ENCODE data around the gene CHPF.
A peak's percentile ranks its signal among the peaks of the same experiment; 100 is the strongest.

CHPF gene

DNA sequence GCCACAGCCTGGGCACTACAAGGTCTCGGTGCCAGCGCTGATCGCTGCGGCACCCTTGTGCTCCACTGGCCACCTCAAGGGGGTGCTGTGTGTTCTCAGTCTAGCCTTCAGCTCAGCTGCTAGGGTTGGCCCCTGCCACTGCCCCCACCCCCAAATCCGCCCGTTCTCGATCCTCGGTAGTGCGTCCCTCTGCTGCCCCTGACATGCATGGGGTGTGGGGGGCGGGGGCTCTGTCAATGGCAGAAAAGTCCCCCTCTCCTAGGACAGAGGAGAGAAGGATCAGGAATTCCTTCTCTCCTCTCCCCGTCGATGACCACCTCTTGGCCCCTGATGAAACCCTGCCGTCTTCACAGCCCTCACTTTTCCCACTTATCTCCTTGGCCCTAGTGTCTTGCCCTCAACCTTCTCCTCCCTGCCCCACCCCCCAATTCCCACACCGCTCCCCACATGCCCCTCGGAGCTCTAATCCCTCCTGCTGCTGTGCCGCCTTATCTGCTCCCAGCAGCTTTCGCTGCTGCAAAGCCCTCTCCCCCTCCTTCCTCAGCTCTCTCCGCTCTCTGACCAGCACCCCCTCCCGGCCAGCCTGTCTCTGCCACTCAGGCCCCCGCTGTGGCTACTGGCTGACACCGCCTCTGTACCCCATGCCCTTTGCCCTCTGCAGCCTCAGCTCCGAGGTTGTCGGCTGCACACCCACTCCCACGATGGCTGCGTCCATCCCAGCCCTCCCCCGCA is 33.7 kb downstream of the CHPF start (continued):
- TF ChIP-seq, protein P1, sequence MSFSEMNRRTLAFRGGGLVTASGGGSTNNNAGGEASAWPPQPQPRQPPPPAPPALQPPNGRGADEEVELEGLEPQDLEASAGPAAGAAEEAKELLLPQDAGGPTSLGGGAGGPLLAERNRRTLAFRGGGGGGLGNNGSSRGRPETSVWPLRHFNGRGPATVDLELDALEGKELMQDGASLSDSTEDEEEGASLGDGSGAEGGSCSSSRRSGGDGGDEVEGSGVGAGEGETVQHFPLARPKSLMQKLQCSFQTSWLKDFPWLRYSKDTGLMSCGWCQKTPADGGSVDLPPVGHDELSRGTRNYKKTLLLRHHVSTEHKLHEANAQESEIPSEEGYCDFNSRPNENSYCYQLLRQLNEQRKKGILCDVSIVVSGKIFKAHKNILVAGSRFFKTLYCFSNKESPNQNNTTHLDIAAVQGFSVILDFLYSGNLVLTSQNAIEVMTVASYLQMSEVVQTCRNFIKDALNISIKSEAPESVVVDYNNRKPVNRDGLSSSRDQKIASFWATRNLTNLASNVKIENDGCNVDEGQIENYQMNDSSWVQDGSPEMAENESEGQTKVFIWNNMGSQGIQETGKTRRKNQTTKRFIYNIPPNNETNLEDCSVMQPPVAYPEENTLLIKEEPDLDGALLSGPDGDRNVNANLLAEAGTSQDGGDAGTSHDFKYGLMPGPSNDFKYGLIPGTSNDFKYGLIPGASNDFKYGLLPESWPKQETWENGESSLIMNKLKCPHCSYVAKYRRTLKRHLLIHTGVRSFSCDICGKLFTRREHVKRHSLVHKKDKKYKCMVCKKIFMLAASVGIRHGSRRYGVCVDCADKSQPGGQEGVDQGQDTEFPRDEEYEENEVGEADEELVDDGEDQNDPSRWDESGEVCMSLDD (tag by site-specific recombination; IDR thresholded peaks at IDR 0.05): peak; percentile 78
- TF ChIP-seq PRDM1 (tag by site-specific recombination; IDR thresholded peaks at IDR 0.05) (peak; percentile 94), ZBTB17 (tag by site-specific recombination; IDR thresholded peaks at IDR 0.05) (peak; percentile 83), ZNF146 (tag by site-specific recombination; IDR thresholded peaks at IDR 0.05) (no peak), ZNF48 (tag by site-specific recombination; IDR thresholded peaks at IDR 0.05) (no peak), ZSCAN30 (tag by site-specific recombination; IDR thresholded peaks at IDR 0.05) (no peak), ZNF324 (tag by site-specific recombination; IDR thresholded peaks at IDR 0.05) (no peak), ZNF610 (tag by site-specific recombination; IDR thresholded peaks at IDR 0.05; ENCODE audit: borderline replicate concordance) (no peak), YY2 (tag by site-specific recombination; IDR thresholded peaks at IDR 0.05) (no peak), ZNF777 (tag by site-specific recombination; IDR thresholded peaks at IDR 0.05; ENCODE audit: borderline replicate concordance) (0 out of 2 replicates have a peak, but pooled peaks have one; percentile 50), ZNF416 (tag by site-specific recombination; IDR thresholded peaks at IDR 0.05) (no peak), ZNF621 (tag by site-specific recombination; IDR thresholded peaks at IDR 0.05) (no peak), ZNF701 (tag by site-specific recombination; IDR thresholded peaks at IDR 0.05) (no peak), ZNF423 (tag by site-specific recombination; IDR thresholded peaks at IDR 0.05) (no peak; the same call in 1 of the 2 replicates), HOXC10 (CRISPR knock-in tag; IDR thresholded peaks at IDR 0.05) (no peak), OSR2 (tag by site-specific recombination; IDR thresholded peaks at IDR 0.05) (peak; percentile 29), ZNF274 (IDR thresholded peaks at IDR 0.05; ENCODE audit: low read length) (no peak), ZNF274 (tag by site-specific recombination; IDR thresholded peaks at IDR 0.05; ENCODE audit: borderline replicate concordance) (no peak)
- TF ChIP-seq, protein P2, sequence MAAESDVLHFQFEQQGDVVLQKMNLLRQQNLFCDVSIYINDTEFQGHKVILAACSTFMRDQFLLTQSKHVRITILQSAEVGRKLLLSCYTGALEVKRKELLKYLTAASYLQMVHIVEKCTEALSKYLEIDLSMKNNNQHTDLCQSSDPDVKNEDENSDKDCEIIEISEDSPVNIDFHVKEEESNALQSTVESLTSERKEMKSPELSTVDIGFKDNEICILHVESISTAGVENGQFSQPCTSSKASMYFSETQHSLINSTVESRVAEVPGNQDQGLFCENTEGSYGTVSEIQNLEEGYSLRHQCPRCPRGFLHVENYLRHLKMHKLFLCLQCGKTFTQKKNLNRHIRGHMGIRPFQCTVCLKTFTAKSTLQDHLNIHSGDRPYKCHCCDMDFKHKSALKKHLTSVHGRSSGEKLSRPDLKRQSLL (tag by site-specific recombination; IDR thresholded peaks at IDR 0.05): no peak
- TF ChIP-seq, protein P3, sequence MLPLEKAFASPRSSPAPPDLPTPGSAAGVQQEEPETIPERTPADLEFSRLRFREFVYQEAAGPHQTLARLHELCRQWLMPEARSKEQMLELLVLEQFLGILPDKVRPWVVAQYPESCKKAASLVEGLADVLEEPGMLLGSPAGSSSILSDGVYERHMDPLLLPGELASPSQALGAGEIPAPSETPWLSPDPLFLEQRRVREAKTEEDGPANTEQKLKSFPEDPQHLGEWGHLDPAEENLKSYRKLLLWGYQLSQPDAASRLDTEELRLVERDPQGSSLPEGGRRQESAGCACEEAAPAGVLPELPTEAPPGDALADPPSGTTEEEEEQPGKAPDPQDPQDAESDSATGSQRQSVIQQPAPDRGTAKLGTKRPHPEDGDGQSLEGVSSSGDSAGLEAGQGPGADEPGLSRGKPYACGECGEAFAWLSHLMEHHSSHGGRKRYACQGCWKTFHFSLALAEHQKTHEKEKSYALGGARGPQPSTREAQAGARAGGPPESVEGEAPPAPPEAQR (tag by site-specific recombination; IDR thresholded peaks at IDR 0.05): 0 out of 2 replicates have a peak, but pooled peaks have one; percentile 46
- TF ChIP-seq, protein P4, sequence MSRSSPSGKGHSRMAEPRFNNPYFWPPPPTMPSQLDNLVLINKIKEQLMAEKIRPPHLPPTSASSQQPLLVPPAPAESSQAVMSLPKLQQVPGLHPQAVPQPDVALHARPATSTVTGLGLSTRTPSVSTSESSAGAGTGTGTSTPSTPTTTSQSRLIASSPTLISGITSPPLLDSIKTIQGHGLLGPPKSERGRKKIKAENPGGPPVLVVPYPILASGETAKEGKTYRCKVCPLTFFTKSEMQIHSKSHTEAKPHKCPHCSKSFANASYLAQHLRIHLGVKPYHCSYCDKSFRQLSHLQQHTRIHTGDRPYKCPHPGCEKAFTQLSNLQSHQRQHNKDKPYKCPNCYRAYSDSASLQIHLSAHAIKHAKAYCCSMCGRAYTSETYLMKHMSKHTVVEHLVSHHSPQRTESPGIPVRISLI (tag by site-specific recombination; IDR thresholded peaks at IDR 0.05): no peak
- TF ChIP-seq, protein P5, sequence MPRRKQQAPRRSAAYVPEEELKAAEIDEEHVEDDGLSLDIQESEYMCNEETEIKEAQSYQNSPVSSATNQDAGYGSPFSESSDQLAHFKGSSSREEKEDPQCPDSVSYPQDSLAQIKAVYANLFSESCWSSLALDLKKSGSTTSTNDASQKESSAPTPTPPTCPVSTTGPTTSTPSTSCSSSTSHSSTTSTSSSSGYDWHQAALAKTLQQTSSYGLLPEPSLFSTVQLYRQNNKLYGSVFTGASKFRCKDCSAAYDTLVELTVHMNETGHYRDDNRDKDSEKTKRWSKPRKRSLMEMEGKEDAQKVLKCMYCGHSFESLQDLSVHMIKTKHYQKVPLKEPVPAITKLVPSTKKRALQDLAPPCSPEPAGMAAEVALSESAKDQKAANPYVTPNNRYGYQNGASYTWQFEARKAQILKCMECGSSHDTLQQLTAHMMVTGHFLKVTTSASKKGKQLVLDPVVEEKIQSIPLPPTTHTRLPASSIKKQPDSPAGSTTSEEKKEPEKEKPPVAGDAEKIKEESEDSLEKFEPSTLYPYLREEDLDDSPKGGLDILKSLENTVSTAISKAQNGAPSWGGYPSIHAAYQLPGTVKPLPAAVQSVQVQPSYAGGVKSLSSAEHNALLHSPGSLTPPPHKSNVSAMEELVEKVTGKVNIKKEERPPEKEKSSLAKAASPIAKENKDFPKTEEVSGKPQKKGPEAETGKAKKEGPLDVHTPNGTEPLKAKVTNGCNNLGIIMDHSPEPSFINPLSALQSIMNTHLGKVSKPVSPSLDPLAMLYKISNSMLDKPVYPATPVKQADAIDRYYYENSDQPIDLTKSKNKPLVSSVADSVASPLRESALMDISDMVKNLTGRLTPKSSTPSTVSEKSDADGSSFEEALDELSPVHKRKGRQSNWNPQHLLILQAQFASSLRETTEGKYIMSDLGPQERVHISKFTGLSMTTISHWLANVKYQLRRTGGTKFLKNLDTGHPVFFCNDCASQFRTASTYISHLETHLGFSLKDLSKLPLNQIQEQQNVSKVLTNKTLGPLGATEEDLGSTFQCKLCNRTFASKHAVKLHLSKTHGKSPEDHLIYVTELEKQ (tag by site-specific recombination; IDR thresholded peaks at IDR 0.05; ENCODE audit: borderline replicate concordance): no peak
- TF ChIP-seq, protein P6, sequence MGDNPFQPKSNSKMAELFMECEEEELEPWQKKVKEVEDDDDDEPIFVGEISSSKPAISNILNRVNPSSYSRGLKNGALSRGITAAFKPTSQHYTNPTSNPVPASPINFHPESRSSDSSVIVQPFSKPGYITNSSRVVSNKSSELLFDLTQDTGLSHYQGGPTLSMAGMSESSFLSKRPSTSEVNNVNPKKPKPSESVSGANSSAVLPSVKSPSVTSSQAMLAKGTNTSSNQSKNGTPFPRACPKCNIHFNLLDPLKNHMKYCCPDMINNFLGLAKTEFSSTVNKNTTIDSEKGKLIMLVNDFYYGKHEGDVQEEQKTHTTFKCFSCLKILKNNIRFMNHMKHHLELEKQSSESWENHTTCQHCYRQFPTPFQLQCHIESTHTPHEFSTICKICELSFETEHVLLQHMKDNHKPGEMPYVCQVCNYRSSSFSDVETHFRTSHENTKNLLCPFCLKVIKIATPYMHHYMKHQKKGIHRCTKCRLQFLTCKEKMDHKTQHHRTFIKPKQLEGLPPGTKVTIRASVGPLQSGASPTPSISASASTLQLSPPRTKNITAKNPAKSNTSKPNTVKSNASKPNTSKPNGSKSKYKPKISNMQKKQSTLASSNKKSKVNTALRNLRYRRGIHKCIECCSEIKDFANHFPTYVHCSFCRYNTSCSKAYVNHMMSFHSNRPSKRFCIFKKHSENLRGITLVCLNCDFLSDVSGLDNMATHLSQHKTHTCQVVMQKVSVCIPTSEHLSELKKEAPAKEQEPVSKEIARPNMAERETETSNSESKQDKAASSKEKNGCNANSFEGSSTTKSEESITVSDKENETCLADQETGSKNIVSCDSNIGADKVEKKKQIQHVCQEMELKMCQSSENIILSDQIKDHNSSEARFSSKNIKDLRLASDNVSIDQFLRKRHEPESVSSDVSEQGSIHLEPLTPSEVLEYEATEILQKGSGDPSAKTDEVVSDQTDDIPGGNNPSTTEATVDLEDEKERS (tag by site-specific recombination; IDR thresholded peaks at IDR 0.05): no peak

Data from HEK293 (cell line).